Hepatocyte (in vitro differentiated cells): ENCODE results near the gene LUC7L2. TPM values are rescaled to one million over a fixed set of nuclear protein-coding genes. Genes with fewer than 3 reads are reported as not detected.

Experiments used
- DNase-seq: peaks from one replicate; pipeline ENCODE4 v3.0.0-alpha.2; 2016; ENCODE audit warnings: low spot score
- H2AFZ ChIP-seq: fragments of 200-600 bp; sonication (generic); 2 replicates; pipeline ENCODE4 v1.6.0; 2016; ENCODE audit warnings: antibody characterized with exemption, mild to moderate bottlenecking
- H3K27ac ChIP-seq: fragments of 200-600 bp; sonication (generic); 2 replicates; pipeline ENCODE4 v1.5.1; 2016; ENCODE audit warnings: mild to moderate bottlenecking
- H3K27me3 ChIP-seq: fragments of 200-600 bp; sonication (generic); 2 replicates; pipeline ENCODE4 v1.6.1; 2016
- H3K36me3 ChIP-seq: fragments of 200-600 bp; sonication (generic); replicated peaks from 2 replicates; pipeline ENCODE4 v1.5.1; 2016; ENCODE audit warnings: low read depth; ENCODE audit not compliant: insufficient read depth
- H3K4me1 ChIP-seq: fragments of 200-600 bp; sonication (generic); 2 replicates; pipeline ENCODE4 v1.5.1; 2016; ENCODE audit warnings: mild to moderate bottlenecking, moderate library complexity; ENCODE audit not compliant: insufficient read depth
- H3K4me2 ChIP-seq: fragments of 200-600 bp; sonication (generic); 2 replicates; pipeline ENCODE4 v1.6.0; 2016
- H3K4me3 ChIP-seq: fragments of 200-600 bp; sonication (generic); 2 replicates; pipeline ENCODE4 v1.5.1; 2016; ENCODE audit warnings: mild to moderate bottlenecking
- H3K79me2 ChIP-seq: fragments of 200-600 bp; sonication (generic); 2 replicates; pipeline ENCODE4 v1.6.0; 2017; ENCODE audit warnings: mild to moderate bottlenecking
- H3K9me2 ChIP-seq: fragments of 200-600 bp; sonication (generic); replicated peaks from 2 replicates; pipeline ENCODE4 v1.6.0; 2017; ENCODE audit warnings: mild to moderate bottlenecking; ENCODE audit not compliant: insufficient read depth
- H3K9me3 ChIP-seq: fragments of 200-600 bp; sonication (generic); 2 replicates; pipeline ENCODE4 v1.5.1; 2016; ENCODE audit warnings: low read depth, mild to moderate bottlenecking
- H4K20me1 ChIP-seq: fragments of 200-600 bp; sonication (generic); 2 replicates; pipeline ENCODE4 v1.6.0; 2016; ENCODE audit warnings: mild to moderate bottlenecking; ENCODE audit not compliant: insufficient read depth, poor library complexity, severe bottlenecking
- CTCF ChIP-seq: fragments of 200-600 bp; sonication (generic); IDR thresholded peaks from 2 replicates; pipeline ENCODE4 v1.5.1; 2016; ENCODE audit warnings: antibody characterized with exemption, mild to moderate bottlenecking; ENCODE audit not compliant: poor library complexity
- EZH2 ChIP-seq: fragments of 200-600 bp; sonication (generic); IDR thresholded peaks from 2 replicates; pipeline ENCODE4 v1.6.1; 2016; ENCODE audit warnings: antibody characterized with exemption, mild to moderate bottlenecking, borderline replicate concordance
- EZH2phosphoT487 ChIP-seq: fragments of 200-600 bp; sonication (generic); IDR thresholded peaks from one replicate; pipeline ENCODE4 v1.6.1; 2018; ENCODE audit warnings: antibody characterized with exemption, mild to moderate bottlenecking, low read depth, moderate library complexity; ENCODE audit not compliant: unreplicated experiment, severe bottlenecking
- WGBS: methylation state at CpG from one replicate; pipeline ENCODE4 v1.1.6; 2016; ENCODE audit warnings: low lambda C conversion rate; ENCODE audit errors: missing lambda C conversion rate; 5-methylcytosine and 5-hydroxymethylcytosine counted together
- polyA plus RNA-seq: library from polyadenylated mRNA; unstranded; fragments of >200 nt; fragmentation: Nextera tagmentation; extraction: Ambion mirVana; gene quantifications from 2 replicates; pipeline ENCODE4 v1.2.1, GENCODE V29; 2016
- total RNA-seq: library from RNA; depleted of rRNA; stranded (reverse); fragments of >200 nt; gene quantifications from 2 replicates; pipeline ENCODE4 v1.2.3, GENCODE V29; 2014

LUC7L2 gene
- total and polyA plus RNA-seq, 2 experiments from 2014 or later, result 68.6 to 76.4 TPM

- Histone ChIP-seq H3K79me2 (no peaks in the 10 kb centered on the region), H3K27me3 (no peaks in the 10 kb centered on the region), H3K4me2 (no peak overlapping the region), H4K20me1 (no peaks in the 10 kb centered on the region), H3K27ac (no peak overlapping the region), H3K9me2 (no peaks in the 10 kb centered on the region), H3K9me3 (no peaks in the 10 kb centered on the region), H3K36me3 (no peaks in the 10 kb centered on the region), H3K4me3 (no peak overlapping the region), H2AFZ (no peak overlapping the region), H3K4me1 (no peaks in the 10 kb centered on the region)
- TF ChIP-seq CTCF (no peak), EZH2phosphoT487 (no peak), EZH2 (no peak)
- WGBS, result 95% methylated on average over 20 of the region's 20 CpGs
- no peak for DNase-seq
Observed at GRCh38 chr7:139446051-139446890, 86.6 kb downstream of the LUC7L2 start.

DNA sequence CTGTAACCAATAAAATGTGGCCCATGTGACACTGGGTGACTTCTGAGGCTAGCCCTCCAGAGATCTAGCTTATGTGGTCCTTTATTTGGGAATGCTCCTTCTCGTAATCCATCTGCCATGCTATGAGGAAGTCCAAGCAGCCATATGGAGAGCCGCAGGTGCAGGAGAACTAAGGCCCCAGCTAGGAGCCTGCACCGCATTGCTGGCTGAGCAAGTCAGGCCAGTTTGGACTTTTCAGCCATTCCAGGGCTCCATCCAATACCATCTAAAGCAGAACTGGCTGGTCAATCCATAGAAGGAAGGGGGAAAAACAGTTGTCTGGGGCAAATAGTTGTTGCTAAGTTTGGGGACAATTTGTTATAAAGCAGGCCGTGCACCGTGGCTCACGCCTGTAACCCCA, 91.2 kb downstream of the LUC7L2 start:
- Histone ChIP-seq H3K4me1 (no peaks in the 10 kb centered on the region), H3K27ac (no peak overlapping the region), H3K27me3 (no peaks in the 10 kb centered on the region), H3K36me3 (no peaks in the 10 kb centered on the region), H3K4me3 (no peak overlapping the region), H2AFZ (no peak overlapping the region), H3K9me2 (no peaks in the 10 kb centered on the region), H3K4me2 (no peak overlapping the region), H3K9me3 (no peaks in the 10 kb centered on the region), H3K79me2 (no peaks in the 10 kb centered on the region), H4K20me1 (no peaks in the 10 kb centered on the region)
- TF ChIP-seq CTCF, result no peak
- no peak for TF ChIP-seq EZH2
- no peak for TF ChIP-seq EZH2phosphoT487
- no peak for DNase-seq
- 90% methylated on average over 6 of the region's 6 CpGs for WGBS

GRCh38 chr7:139451638-139452037, 91.9 kb downstream of the LUC7L2 start:
- no peak for TF ChIP-seq CTCF
- TF ChIP-seq EZH2, result no peak
- no peak for TF ChIP-seq EZH2phosphoT487
- H3K4me3 ChIP-seq, result no peak overlapping the region
- WGBS, result 95% methylated on average over 6 of the region's 6 CpGs
- no peaks in the 10 kb centered on the region for H4K20me1 ChIP-seq
- no peaks in the 10 kb centered on the region for H3K9me3 ChIP-seq
- no peaks in the 10 kb centered on the region for H3K4me1 ChIP-seq
- no peaks in the 10 kb centered on the region for H3K36me3 ChIP-seq
- H2AFZ ChIP-seq, result no peak overlapping the region
- H3K79me2 ChIP-seq, result no peaks in the 10 kb centered on the region
- no peaks in the 10 kb centered on the region for H3K9me2 ChIP-seq
- H3K27me3 ChIP-seq, result no peaks in the 10 kb centered on the region
- H3K4me2 ChIP-seq, result no peak overlapping the region
- DNase-seq, result no peak
- H3K27ac ChIP-seq, result no peak overlapping the region
